GM18861 (cell line): Measurements from ENCODE around the gene HSPB7.
"Not testable (repeated sequence)": the region's sequence is repeated elsewhere in the genome, so short reads cannot be mapped to it uniquely, and the experiment has no call there.

Source experiments
- ATAC-seq: cut with Tn5 transposase; IDR thresholded peaks from one replicate; pipeline ENCODE4 v1.9.1; 2021; ENCODE audit not compliant: unreplicated experiment

The HSPB7 gene

DNA sequence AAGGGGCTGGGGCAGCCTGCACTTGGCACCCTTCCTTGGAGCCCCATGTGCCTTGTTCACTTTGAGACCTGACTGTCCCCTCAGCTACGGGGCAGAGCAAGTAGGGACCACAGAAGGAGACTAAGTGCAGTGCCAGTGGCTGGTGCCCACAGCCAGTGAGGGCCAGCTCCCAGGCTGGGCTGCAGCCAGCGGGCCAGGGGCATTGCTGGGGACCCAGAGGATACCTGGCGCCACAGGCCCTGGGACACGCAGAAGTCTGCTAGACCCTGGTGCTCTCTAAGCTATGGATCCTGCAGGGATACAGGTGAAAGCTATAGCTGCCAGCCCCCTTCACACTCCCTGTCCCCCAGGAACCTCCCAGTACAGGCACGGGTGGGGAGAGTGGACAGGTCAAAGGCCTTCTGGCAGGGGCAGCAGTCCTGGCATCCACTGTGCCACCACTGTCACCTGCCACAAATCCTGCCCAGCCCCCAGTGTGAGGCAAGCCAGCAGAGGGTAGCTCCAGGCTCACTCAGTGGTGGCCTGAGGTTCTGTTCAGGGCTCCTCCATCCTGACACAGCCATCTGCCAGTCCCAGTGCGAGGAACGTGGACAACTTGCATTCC lies 5.3 kb upstream of the HSPB7 start:
- no peak for ATAC-seq

DNA sequence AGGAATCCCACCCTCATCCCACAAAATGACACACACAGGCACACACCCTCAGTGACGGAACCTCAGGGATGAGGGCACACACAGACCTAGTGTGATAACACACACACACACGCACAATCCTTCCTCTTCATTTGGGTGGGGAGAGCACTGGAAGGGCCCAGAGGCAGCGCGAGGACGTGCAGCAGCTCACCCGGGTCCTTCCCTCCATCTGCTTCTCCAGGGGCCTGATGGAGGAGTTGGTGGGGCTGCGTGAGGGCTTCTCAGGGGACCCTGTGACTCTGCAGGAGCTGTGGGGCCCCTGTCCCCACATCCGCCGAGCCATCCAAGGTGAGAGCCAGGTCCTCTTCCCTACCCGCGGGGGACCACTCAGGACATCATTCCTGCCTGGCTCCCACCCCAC lies 4.5 kb upstream of the HSPB7 start:
- no peak for ATAC-seq

DNA sequence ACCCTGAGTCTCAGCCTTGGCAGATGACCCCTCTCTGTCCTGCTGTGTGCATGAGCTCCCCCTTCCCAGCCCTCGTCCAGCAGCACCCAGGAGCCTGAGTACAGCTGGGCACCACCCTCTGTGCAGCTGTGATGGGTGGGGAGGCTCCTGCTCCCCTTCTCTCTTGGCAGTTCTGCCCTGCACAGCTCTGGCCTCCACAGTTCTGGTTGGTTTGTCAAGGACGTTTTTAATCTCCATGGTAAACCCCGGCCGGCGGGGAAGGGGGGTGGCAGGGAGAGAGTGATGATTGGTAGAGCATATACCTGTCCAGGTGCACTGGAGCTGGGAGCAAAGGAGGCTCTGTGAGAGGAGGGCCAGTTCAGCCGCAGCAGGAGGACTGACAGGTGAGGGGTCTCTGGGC lies 3.8 kb upstream of the HSPB7 start, which contains the start of gene CLCNKA:
Gene CLCNKA, plus strand, starts transcription at position 356 of the 400 bp plus-strand sequence. CDS start 584 bp downstream, outside the sequence.
- no peak for ATAC-seq

GRCh38 chr1:16020878-16021277 lies 3.0 kb upstream of the HSPB7 start:
- ATAC-seq: not testable (repeated sequence)

GRCh38 chr1:16020325-16020724 lies 2.5 kb upstream of the HSPB7 start:
- no peak for ATAC-seq

DNA sequence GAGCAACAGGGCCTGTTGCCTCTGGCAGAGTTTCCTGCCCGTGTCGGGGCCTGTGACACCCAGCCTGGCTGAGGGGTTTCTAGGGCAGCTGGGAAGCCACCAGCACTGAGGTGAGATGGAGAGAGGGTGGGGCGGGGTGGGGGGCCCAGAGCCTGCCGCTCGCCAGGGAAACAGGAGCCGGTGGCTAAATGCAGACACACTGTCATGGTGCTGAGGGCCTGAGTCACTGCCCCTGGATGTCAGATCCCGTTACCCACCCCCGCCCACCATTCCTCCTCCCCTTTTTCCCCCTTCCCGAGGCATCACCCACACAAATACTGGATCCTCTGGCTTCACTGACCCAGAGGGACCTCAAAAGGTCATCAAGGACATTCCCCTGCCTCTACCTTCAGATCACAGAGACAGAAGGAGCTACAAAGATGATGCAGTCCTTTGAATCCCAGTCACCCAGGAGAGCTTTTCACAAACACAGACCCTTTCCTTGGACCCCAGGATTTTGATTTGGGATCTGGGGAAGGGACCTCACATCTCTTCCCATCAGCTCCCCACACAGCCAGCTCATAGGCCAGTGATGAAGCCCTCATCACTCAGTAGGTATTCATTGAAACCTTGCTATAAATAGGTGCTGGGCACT lies 1.9 kb upstream of the HSPB7 start:
- ATAC-seq: no peak

DNA sequence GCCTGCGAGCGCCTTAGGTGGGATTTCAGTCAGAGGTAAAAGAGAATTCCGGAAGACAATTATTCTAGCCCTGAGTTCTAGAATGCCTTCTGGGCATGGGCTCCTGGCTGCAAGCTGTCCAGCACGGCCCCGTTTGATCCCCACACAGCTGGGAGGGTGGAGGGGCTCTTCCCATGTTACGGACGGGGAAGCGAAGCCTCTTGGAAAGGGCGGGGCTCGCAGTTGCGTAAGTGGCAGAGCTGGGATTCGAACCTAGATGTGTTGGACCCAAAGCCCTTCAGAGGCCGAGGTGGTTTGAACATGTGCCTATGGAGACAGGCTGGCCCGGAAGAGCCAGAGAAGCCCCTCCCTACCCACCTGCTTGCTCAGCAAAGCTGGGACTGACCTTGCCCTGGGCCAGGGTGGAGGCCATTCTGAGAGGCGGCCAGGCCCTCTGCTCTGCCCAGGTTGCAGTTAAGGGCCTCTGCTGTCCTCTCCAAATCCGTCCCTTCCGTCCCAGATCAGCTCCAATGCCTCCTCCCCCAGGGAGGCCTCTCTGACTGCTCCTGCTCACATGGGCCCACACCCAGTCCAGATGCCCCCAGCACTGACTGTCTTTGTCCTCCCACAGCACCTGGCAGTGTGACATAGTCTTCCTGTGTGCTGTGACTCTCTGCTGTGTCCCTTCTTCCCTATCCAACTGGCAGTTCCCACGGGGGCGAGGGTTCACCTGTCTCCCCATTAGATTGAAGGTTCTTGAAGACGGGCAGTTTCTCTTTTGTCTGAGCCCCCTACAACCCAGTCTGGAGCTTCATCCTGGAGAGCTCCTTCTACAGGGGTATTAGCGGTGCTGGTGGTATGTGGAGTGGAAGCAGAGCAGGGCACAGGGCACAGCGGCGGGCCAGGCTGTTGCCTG lies 1.2 kb upstream of the HSPB7 start:
- no peak for ATAC-seq

GRCh38 chr1:16018308-16018707 lies 465 bp upstream of the HSPB7 start:
- no peak for ATAC-seq

GRCh38 chr1:16017076-16017460 lies 775 bp downstream of the HSPB7 start:
- no peak for ATAC-seq

GRCh38 chr1:16015960-16016901 lies 1.6 kb downstream of the HSPB7 start:
- ATAC-seq: no peak

DNA sequence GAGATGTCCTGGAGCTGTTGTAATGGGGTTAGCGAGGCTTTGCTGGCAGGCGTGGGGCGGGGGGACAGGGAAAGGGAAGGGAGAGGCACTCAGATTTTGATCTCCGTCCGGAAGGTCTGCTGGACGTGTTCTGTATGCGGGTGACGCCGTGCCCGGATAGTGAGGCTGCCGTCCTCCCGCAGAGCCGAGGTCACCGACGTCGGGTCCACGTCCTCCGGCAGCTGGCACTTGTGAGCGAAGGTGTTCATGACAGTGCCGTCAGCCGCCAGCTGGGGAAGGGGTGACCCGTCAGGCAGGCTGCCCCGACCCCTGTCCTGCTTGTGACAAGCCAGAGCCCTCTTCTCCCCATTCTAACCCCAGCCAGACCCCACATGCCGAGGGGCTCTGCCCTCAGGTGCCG lies 2.4 kb downstream of the HSPB7 start:
- no peak for ATAC-seq

GRCh38 chr1:16014509-16015482 lies 3.0 kb downstream of the HSPB7 start:
- no peak for ATAC-seq

DNA sequence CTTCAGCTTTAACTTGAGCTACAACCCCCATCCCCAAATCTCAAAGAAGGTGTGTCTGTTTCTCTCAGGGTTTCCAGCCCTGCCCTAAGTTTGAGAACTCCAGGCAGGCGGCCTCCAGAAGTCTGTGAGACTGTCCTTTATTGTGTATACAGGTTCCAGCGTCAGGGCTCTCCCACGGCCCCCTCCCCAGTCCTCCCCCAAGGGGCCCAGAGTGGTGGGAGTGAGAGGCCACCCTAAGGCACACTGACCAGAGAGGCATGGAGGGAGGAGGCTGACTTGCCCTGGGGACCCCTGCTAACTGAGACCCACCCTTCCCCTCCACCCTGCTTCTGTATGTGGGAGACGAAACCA lies 4.0 kb downstream of the HSPB7 start:
- no peak for ATAC-seq

GRCh38 chr1:16013220-16013907 lies 4.5 kb downstream of the HSPB7 start:
- no peak for ATAC-seq

DNA sequence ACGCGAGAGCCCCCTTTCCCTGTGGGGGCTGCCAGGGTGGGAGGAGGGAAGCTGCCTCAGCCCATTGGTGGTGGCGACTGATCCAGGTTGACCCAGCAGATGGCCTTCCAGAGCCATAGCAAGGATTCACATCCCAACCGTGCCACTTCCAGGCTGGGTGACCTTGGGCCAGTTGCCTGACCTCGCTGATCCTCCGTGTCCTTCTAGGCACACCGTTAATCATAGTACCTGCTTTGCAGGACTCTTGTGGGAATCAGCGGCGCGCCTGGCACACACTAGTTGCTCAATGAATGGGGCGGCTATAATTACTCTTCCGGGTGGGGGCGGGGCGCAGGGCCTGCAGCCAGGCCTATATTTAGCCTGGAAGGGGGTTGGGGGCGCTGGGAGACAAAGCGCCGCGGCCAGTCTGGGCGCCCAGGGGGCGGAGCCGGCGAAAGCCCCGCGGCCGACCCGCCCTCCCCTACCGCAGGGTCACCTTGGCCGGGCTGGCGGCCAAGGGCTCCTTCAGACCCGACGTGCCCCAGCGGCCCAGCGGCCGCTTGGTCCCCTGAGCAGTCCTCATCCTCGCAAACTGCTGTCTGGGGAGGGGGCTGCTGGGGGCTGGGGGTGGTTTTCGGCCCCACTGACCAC lies 5.1 kb downstream of the HSPB7 start:
- ATAC-seq: no peak

DNA sequence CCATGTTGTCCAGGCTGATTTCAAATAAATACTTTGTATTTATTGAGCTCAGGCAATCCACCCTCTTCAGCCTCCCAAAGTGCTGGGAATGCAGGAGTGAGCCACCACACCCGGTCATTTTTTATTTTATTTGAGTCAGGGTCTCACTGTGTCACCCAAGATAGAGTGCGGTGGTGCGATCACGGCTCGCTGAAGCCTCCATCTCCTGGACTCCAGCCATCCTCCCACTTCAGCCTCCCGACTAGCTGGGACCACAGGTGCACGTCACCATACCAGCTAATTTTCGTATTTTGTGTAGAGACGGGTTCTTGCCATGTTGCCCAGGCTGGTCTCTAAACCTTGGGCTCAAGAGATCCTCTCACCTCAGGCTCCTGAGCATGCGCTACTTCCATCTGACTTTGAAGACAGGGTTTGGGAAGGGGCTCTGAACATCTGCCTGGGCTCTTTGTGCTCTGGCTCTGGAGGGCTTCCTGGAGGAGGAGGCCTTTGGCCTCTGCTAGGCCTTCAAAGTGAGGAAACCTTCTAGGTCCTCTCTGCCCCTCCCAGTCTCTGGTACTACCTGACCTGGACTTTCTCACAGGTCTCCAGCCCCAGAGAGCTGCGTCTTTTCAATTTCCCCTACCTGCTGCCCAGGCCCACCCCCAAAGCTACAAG lies 5.8 kb downstream of the HSPB7 start:
- ATAC-seq: no peak

DNA sequence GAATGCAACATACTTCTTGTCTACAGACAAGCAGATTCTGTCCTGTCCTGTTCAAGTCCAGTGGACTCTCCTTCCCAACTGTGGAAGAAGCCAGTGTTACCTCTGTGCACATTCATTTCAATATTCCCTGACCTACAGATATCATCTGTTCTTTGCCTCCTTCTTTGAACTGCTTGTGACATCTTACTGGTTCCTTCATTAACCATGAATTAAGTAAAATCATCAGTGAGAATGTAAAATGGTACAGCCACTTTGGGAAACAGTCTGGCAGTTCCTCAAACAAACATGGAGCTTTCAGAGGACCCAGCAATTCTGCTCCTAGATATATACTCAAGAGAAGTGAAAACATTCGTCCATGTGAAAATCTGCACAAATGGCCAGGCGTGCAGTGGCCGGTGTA lies 7.0 kb downstream of the HSPB7 start:
- ATAC-seq: no peak

DNA sequence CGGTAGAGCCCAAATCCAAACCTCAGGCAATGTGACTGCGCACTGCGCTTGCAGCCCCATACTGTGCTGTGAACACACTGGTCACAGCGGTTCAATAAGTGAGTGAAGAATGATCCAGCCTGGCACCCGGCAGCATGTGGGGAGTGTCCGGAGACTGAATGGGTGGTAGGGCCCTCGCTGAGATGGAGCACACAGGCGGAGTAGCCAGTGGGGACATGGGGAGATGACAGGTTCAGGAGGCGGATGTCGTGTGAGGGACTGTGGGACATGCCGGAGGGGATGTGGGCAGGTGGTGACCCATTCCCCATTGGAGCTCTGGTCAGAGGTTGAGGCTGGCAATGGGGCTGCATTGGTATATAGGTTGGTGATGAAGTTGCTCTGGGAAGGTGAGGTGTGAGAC lies 8.2 kb downstream of the HSPB7 start:
- no peak for ATAC-seq
